ENCODE results near the gene OR2AG2.

DNA sequence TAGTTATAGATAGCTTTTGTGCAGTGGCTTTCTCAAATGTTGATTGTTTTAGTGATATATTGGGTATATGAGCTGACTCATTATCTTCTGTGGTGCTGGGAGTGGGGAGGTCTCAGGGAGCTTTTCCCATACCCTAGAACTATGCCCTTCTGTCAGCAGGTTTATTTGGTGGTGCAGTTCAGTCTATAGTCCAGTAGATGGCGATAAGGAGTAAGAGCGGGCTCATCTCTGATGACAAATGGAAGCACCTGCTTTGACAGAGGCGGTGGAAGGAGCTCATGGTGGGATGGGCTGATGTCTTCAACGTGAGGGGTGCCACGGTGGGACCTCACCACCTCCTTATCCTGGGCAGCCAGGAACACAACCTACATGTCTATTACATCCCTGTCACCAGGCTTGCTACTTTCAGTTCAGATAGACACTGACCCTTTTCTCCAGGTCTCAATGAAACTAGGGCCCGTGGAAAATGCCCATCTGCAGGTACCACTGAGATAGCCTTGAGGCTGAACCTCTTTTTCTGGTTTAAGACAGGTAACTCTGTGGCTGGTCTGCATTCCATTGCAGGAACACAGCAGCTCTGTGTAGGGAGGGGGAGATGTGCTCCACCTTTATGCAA is 40.7 kb upstream of the OR2AG2 start:
- TF ChIP-seq GATA2 (IDR thresholded peaks at IDR 0.05; ENCODE audit: low read depth, low read length) (no peak), GATA3 (IDR thresholded peaks at IDR 0.05; ENCODE audit: low read depth, low read length) (no peak)
